Measurements from ENCODE around the gene AGAP1. TPM values are rescaled to one million over a fixed set of nuclear protein-coding genes. Genes with fewer than 3 reads are reported as not detected.

The AGAP1 gene
- total RNA-seq, 2 donors from 2014 or later = 16.1 to 40.1 TPM

- no peak for DNase-seq (ENCODE audit: low spot score)
- no peaks in the 10 kb centered on the region for H3K27me3 ChIP-seq (replicated peaks; ENCODE audit: insufficient read depth)
- H3K4me1 ChIP-seq (replicated peaks) = no peaks in the 10 kb centered on the region
- H3K9me3 ChIP-seq = no peaks in the 10 kb centered on the region
- 88% methylated on average over 5 of the region's 6 CpGs for WGBS
- no peak overlapping the region for H3K27ac ChIP-seq
- H3K36me3 ChIP-seq = no peaks in the 10 kb centered on the region
- intact Hi-C loops (cut with DNase I) = no loop called here
- TF ChIP-seq POLR2A (IDR thresholded peaks at IDR 0.05) = no peak
- TF ChIP-seq POLR2AphosphoS5 (IDR thresholded peaks at IDR 0.05) = no peak
- no peak for TF ChIP-seq CTCF (IDR thresholded peaks at IDR 0.05)
- H3K4me3 ChIP-seq = no peak overlapping the region
Observed at GRCh38 chr2:236044191-236044590, 550.3 kb downstream of the AGAP1 start.

- Histone ChIP-seq H3K27ac (no peak overlapping the region), H3K9me3 (no peaks in the 10 kb centered on the region), H3K36me3 (no peaks in the 10 kb centered on the region), H3K27me3 (replicated peaks; ENCODE audit: insufficient read depth) (no peaks in the 10 kb centered on the region), H3K4me3 (no peak overlapping the region), H3K4me1 (replicated peaks) (no peaks in the 10 kb centered on the region)
- WGBS = 91% methylated on average over 25 of the region's 26 CpGs
- intact Hi-C loops (cut with DNase I) = no loop called here
- TF ChIP-seq CTCF (IDR thresholded peaks at IDR 0.05) (no peak), POLR2AphosphoS5 (IDR thresholded peaks at IDR 0.05) (no peak), POLR2A (IDR thresholded peaks at IDR 0.05) (no peak)
- DNase-seq (ENCODE audit: low spot score) = no peak
Observed at GRCh38 chr2:236045251-236046235, 551.7 kb downstream of the AGAP1 start.

GRCh38 chr2:236046715-236047114 lies 552.9 kb downstream of the AGAP1 start:
- 92% methylated on average over 3 of the region's 3 CpGs for WGBS
- no peaks in the 10 kb centered on the region for H3K36me3 ChIP-seq
- H3K9me3 ChIP-seq = no peaks in the 10 kb centered on the region
- intact Hi-C loops (cut with DNase I) = no loop called here
- H3K27me3 ChIP-seq (replicated peaks; ENCODE audit: insufficient read depth) = no peaks in the 10 kb centered on the region
- H3K4me3 ChIP-seq = no peak overlapping the region
- TF ChIP-seq POLR2AphosphoS5 (IDR thresholded peaks at IDR 0.05) (no peak), CTCF (IDR thresholded peaks at IDR 0.05) (no peak)
- no peaks in the 10 kb centered on the region for H3K4me1 ChIP-seq (replicated peaks)
- no peak for DNase-seq (ENCODE audit: low spot score)
- H3K27ac ChIP-seq = no peak overlapping the region

GRCh38 chr2:236047176-236047575 lies 553.3 kb downstream of the AGAP1 start:
- H3K36me3 ChIP-seq = no peaks in the 10 kb centered on the region
- H3K27ac ChIP-seq = no peak overlapping the region
- H3K9me3 ChIP-seq = no peaks in the 10 kb centered on the region
- H3K27me3 ChIP-seq (replicated peaks; ENCODE audit: insufficient read depth) = no peaks in the 10 kb centered on the region
- H3K4me1 ChIP-seq (replicated peaks) = no peaks in the 10 kb centered on the region
- 96% methylated on average over 10 of the region's 10 CpGs for WGBS
- intact Hi-C loops (cut with DNase I) = no loop called here
- no peak for TF ChIP-seq POLR2AphosphoS5 (IDR thresholded peaks at IDR 0.05)
- TF ChIP-seq CTCF (IDR thresholded peaks at IDR 0.05) = no peak
- no peak for TF ChIP-seq POLR2A (IDR thresholded peaks at IDR 0.05)
- DNase-seq (ENCODE audit: low spot score) = no peak
- H3K4me3 ChIP-seq = no peak overlapping the region
